G401 (cell line): ENCODE measurements around the gene B3GNT9. TPM values are rescaled to one million over a fixed set of nuclear protein-coding genes. Genes with fewer than 3 reads are reported as not detected.

Experiments
- DNase-seq: peaks from one replicate; pipeline ENCODE4 v3.0.0-alpha.2; 2015; ENCODE audit warnings: low spot score
- in situ Hi-C: cut with HindIII; loops from 2 replicates; pipeline ENCODE4 v1.10.0; 2016; ENCODE audit warnings: low sequenced_read_pairs, mixed read lengths
- total RNA-seq: library from RNA; depleted of rRNA; stranded (reverse); fragments of >200 nt; shearing (Covaris generic); gene quantifications from 2 replicates; pipeline ENCODE4 v1.2.3, GENCODE V29; 2014; rRNA removed

Gene B3GNT9
- total RNA-seq, 1 experiment from 2014 or later, result not detected

GRCh38 chr16:67101311-67102082 lies 49.3 kb downstream of the B3GNT9 start:
- in situ Hi-C loops, result no loop called here
- DNase-seq, result no peak

- in situ Hi-C loops, result no loop called here
These were observed 50.1 kb downstream of the B3GNT9 start for GRCh38 chr16:67100569-67101310.

GRCh38 chr16:67098599-67098998 lies 52.2 kb downstream of the B3GNT9 start:
- in situ Hi-C loops, result loop anchor here (5.0 kb wide), 1 partner anchor 34 kb away; no protein-coding TSS in a partner anchor
- DNase-seq, result no peak

More at GRCh38 chr16:67100569-67101310, 50.1 kb downstream of the B3GNT9 start:
- DNase-seq, result peak; percentile 40

Other genes with a start within 250 kb of the B3GNT9 start
- gene CDH16, start 232.1 kb downstream of the B3GNT9 start, total RNA-seq, result 0.25 TPM in 1 of 2 replicates, not detected in the other
- gene RRAD, start 225.5 kb downstream of the B3GNT9 start, total RNA-seq, result 0.25 TPM in 1 of 2 replicates, not detected in the other
- gene CIAO2B, start 216.6 kb downstream of the B3GNT9 start, total RNA-seq, result 140 and 172 TPM in 2 replicates
- 41.2 and 45.0 TPM in 2 replicates for gene CES2, start 215.5 kb downstream of the B3GNT9 start, total RNA-seq
- gene CES3, start 189.7 kb downstream of the B3GNT9 start, total RNA-seq, result 3.8 and 4.9 TPM in 2 replicates
- 0.34 TPM in 1 of 2 replicates, not detected in the other for gene CES4A, start 162.4 kb downstream of the B3GNT9 start, total RNA-seq
- gene CBFB, start 121.8 kb downstream of the B3GNT9 start, total RNA-seq, result 17.0 and 40.9 TPM in 2 replicates
- gene PHAF1, start 41.1 kb downstream of the B3GNT9 start, total RNA-seq, result 35.3 and 40.9 TPM in 2 replicates
- gene TRADD, start 8.9 kb upstream of the B3GNT9 start, total RNA-seq, result 8.8 and 15.4 TPM in 2 replicates
- 8.2 and 10.4 TPM in 2 replicates for gene FBXL8, start 9.0 kb upstream of the B3GNT9 start, total RNA-seq
- gene HSF4, start 13.7 kb upstream of the B3GNT9 start, total RNA-seq, result 17.8 and 17.9 TPM in 2 replicates
- 13.4 and 17.5 TPM in 2 replicates for gene NOL3, start 19.5 kb upstream of the B3GNT9 start, total RNA-seq
- 19.1 and 33.4 TPM in 2 replicates for gene MATCAP1, start 33.0 kb upstream of the B3GNT9 start, total RNA-seq
- 0.24 and 0.25 TPM in 2 replicates for gene EXOC3L1, start 39.1 kb upstream of the B3GNT9 start, total RNA-seq
- gene E2F4, start 41.2 kb upstream of the B3GNT9 start, total RNA-seq, result 95.3 and 123 TPM in 2 replicates
- 0.61 and 1.0 TPM in 2 replicates for gene ELMO3, start 48.1 kb upstream of the B3GNT9 start, total RNA-seq
- 64.4 and 90.0 TPM in 2 replicates for gene TMEM208, start 76.1 kb upstream of the B3GNT9 start, total RNA-seq
- 19.2 and 23.6 TPM in 2 replicates for gene FHOD1, start 96.5 kb upstream of the B3GNT9 start, total RNA-seq
- 1.0 and 4.8 TPM in 2 replicates for gene SLC9A5, start 98.0 kb upstream of the B3GNT9 start, total RNA-seq
- gene PLEKHG4, start 128.5 kb upstream of the B3GNT9 start, total RNA-seq, result 15.7 and 27.0 TPM in 2 replicates
- 0.37 and 0.51 TPM in 2 replicates for gene KCTD19, start 175.7 kb upstream of the B3GNT9 start, total RNA-seq
- gene LRRC36, start 175.8 kb upstream of the B3GNT9 start, total RNA-seq, result not detected in 2 replicates
- 1.6 and 1.8 TPM in 2 replicates for gene TPPP3, start 242.5 kb upstream of the B3GNT9 start, total RNA-seq